Pancreas (tissue), 10 donors: ENCODE data around the gene NXN. TPM values are rescaled to one million over a fixed set of nuclear protein-coding genes. Genes with fewer than 3 reads are reported as not detected.
A peak's percentile ranks its signal among the peaks of the same experiment; 100 is the strongest.
"Not testable (repeated sequence)": the region's sequence is repeated elsewhere in the genome, so short reads cannot be mapped to it uniquely, and the experiment has no call there.

Source experiments
- ATAC-seq, 4 donors: fragments of 200-7000 bp; cut with Tn5 transposase; one replicate each; pipeline versions ENCODE4 v1.8.0 to v1.9.1; 2020; ENCODE audit warnings: mild to moderate bottlenecking in 4 of 4, moderate library complexity in 4 of 4
- DNase-seq, 6 donors: peaks; one replicate each; pipeline ENCODE4 v3.0.0-alpha.2; 2020
- FAIRE-seq: peaks from 2 replicates; lab custom pipeline; 2012; peaks lifted over from hg19 to GRCh38; lab: Jason Lieb, UNC
- H3K27ac ChIP-seq, 4 donors: fragments of 200-600 bp; sonication (generic); 1 replicate in 3 of 4; 2 replicates in 1 of 4; pipeline versions ENCODE4 v1.5.0 to v1.8.0; 2020
- H3K27me3 ChIP-seq, 4 donors: fragments of 200-600 bp; one replicate each; pipeline ENCODE4 v1.8.0; 2021
- H3K36me3 ChIP-seq, 3 donors: fragments of 200-600 bp; sonication (generic) in 1 of 3; one replicate each; pipeline versions ENCODE4 v1.5.0 to v1.8.0; 2020 to 2021
- H3K4me1 ChIP-seq, 3 donors: fragments of 200-600 bp; one replicate each; pipeline ENCODE4 v1.8.0; 2021
- H3K4me3 ChIP-seq, 4 donors: fragments of 200-600 bp; sonication (generic) in 2 of 4; one replicate each; pipeline versions ENCODE4 v1.5.0 to v1.8.0; 2020 to 2021
- H3K9me3 ChIP-seq, 4 donors: fragments of 200-600 bp; one replicate each; pipeline ENCODE4 v1.8.0; 2021
- CTCF ChIP-seq, 4 donors: fragments of 200-600 bp; sonication (generic) in 3 of 4; IDR thresholded peaks; one replicate each; pipeline versions ENCODE4 v1.5.0 to v1.8.0; 2021; ENCODE audit warnings: antibody characterized with exemption in 4 of 4
- WGBS, 2 donors: extraction: QIAGEN DNeasy Blood & Tissue Kit; methylation state at CpG; one replicate each; pipeline ENCODE4 v1.1.7; 2013; 5-methylcytosine and 5-hydroxymethylcytosine counted together
- intact Hi-C, 3 donors: fragments of 100-400 bp; cut with DNase I; formaldehyde crosslinking; loops; one replicate each; pipeline versions ENCODE4 v1.11.1 to v1.14.2; 2022
- polyA plus RNA-seq, 2 donors: library from polyadenylated mRNA; stranded (reverse); fragments of 200-250 nt; gene quantifications; one replicate each; pipeline ENCODE4 v1.2.3, GENCODE V29; 2013
- total RNA-seq, 6 donors: library from RNA; stranded (reverse); fragmentation: NEBNext Ultra II Directional in 4 of 6; extraction: Animal tissue kit (Norgen Biotek cat#: 25700) in 4 of 6; gene quantifications; one replicate each; pipeline versions ENCODE4 v1.2.1 to v1.2.4, GENCODE V29; 2021 to 2023
- donor health status: healthy with polysubstance abuse.
- donor health status: DM: no; HTN: no; CAD: no; lungs with moderate emphysema.
- donor health status: DM: no; HTN: no; CAD: no.
- donor health status: control.
- donor health status: control.
- donor health status: Bipolar disorder and iron deficiency.
- donor health status: DM: yes; HTN: yes; CAD: no.
- donor health status: DM: no; HTN: no; CAD: no.
- donor health status: DM: no; HTN: no; CAD: no.
- donor health status: DM: yes; HTN: yes; CAD: no.

The NXN gene
- total and polyA plus RNA-seq, 8 donors: 17.4 to 35.0 (median 29.4) TPM

GRCh38 chr17:957856-958421, 21.6 kb downstream of the NXN start:
- 85 to 89% methylated on average over 20 of the region's 20 CpGs for WGBS, 2 donors
- Histone ChIP-seq H3K36me3 (no peaks in the 10 kb centered on the region), H3K27ac (no peak overlapping the region), H3K27me3 (no peaks in the 10 kb centered on the region), H3K9me3 (no peaks in the 10 kb centered on the region), H3K4me3 (no peak overlapping the region), H3K4me1 (no peaks in the 10 kb centered on the region)
- peak in 1 of 6 donors; percentile 6 for DNase-seq
- FAIRE-seq: no peak
- no peak for TF ChIP-seq CTCF (IDR thresholded peaks at IDR 0.05)
- no peak for ATAC-seq
- intact Hi-C loops: no loop called here

DNA sequence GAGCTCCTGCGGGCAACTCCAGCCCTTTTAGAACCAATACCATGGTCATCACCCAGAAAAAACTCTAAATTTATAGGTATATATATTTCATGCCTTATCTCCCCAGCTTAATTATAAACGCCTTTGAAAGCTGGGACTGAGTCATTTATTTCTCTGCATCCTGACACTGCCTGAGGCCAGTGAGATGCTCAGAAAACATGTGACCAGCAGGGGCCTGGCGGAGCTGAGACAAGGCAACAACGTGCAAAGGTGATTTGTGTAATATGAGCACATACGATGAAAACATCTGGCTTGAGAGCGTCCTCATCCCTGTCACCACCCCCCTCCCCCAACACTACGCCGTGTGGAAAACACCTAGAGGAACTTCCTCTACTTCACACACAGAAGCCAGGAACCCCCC, 22.7 kb downstream of the NXN start:
- ATAC-seq: no peak
- H3K27ac ChIP-seq: no peak overlapping the region
- H3K9me3 ChIP-seq: no peaks in the 10 kb centered on the region
- H3K4me3 ChIP-seq: no peak overlapping the region
- FAIRE-seq: no peak
- intact Hi-C loops: no loop called here
- no peaks in the 10 kb centered on the region for H3K27me3 ChIP-seq
- DNase-seq: peak in 1 of 6 donors; percentile 4
- no peaks in the 10 kb centered on the region for H3K36me3 ChIP-seq
- 80 to 84% methylated on average over 8 of the region's 8 CpGs for WGBS, 2 donors
- H3K4me1 ChIP-seq: no peaks in the 10 kb centered on the region
- TF ChIP-seq CTCF (IDR thresholded peaks at IDR 0.05): no peak

- H3K4me1 ChIP-seq: no peaks in the 10 kb centered on the region
- H3K36me3 ChIP-seq: no peaks in the 10 kb centered on the region
- H3K9me3 ChIP-seq: no peaks in the 10 kb centered on the region
- no peak overlapping the region for H3K27ac ChIP-seq
- 68 to 71% methylated on average over 23 of the region's 23 CpGs for WGBS, 2 donors
- no peak for DNase-seq
- H3K27me3 ChIP-seq: no peaks in the 10 kb centered on the region
- no peak for TF ChIP-seq CTCF (IDR thresholded peaks at IDR 0.05)
- intact Hi-C loops: no loop called here
- no peak for FAIRE-seq
- H3K4me3 ChIP-seq: no peak overlapping the region
- ATAC-seq: peak in 1 of 4 donors; percentile 12
These were observed 25.0 kb downstream of the NXN start for GRCh38 chr17:954431-955164.

DNA sequence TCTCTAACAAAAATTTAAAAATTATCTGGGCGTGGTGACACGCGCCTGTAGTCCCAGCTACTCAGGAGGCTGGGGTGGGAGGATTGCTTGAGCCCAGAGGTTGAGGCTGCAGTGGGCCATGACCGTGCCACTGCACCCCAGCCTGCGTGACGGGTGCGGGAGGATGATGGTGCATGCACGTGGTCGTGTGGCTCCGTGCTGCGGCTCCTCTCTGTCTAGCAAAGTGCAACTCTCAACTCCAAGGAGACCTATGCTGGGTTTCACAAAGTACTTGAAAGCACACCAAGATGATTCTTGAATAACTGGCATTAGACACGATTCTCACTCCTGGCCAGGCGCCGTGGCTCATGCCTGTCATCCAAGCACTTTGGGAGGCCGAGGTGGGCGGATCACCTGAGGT, 25.8 kb downstream of the NXN start:
- H3K27ac ChIP-seq: no peak overlapping the region
- no peak for FAIRE-seq

GRCh38 chr17:952592-952991, 27.0 kb downstream of the NXN start:
- ATAC-seq, H3K36me3 ChIP-seq, intact Hi-C loops, H3K27me3 ChIP-seq, DNase-seq, H3K4me1 ChIP-seq, H3K9me3 ChIP-seq, H3K4me3 ChIP-seq, FAIRE-seq, H3K27ac ChIP-seq: not testable (repeated sequence)
- 91 to 96% methylated on average over 10 to 18 of the region's 18 CpGs for WGBS, 2 donors

More for the DNA sequence above, 25.8 kb downstream of the NXN start:
- no peak for ATAC-seq
- no peak for DNase-seq
- no peaks in the 10 kb centered on the region for H3K9me3 ChIP-seq
- no peaks in the 10 kb centered on the region for H3K36me3 ChIP-seq
- intact Hi-C loops: no loop called here
- 92 to 95% methylated on average over 16 of the region's 16 CpGs for WGBS, 2 donors
- no peaks in the 10 kb centered on the region for H3K4me1 ChIP-seq
- H3K27me3 ChIP-seq: no peaks in the 10 kb centered on the region
- no peak overlapping the region for H3K4me3 ChIP-seq
- TF ChIP-seq CTCF (IDR thresholded peaks at IDR 0.05): no peak
